RWPE1 (cell line): ENCODE results near the gene IGFLR1.
"Not testable (repeated sequence)": the region's sequence is repeated elsewhere in the genome, so short reads cannot be mapped to it uniquely, and the experiment has no call there.

ENCODE experiments used
- CTCF ChIA-PET: fragments of 350-600 bp; sonication (Branson Sonifier 250); formaldehyde crosslinking; extraction: SDS; loops from one replicate; lab custom pipeline; 2021; lab: Yijun Ruan, JAX
- POLR2A ChIA-PET: fragments of 400-600 bp; formaldehyde crosslinking; extraction: SDS; loops from one replicate; lab custom pipeline; 2020; ENCODE audit warnings: antibody characterized with exemption; ENCODE audit not compliant: low non-redundant PET; lab: Yijun Ruan, JAX
- DNase-seq: peaks from one replicate; pipeline ENCODE4 v3.0.0; 2012; ENCODE audit warnings: low spot score
- H3K27ac ChIP-seq: fragments of 450-650 bp; 2 replicates; pipeline ENCODE4 v1.5.1; 2017
- CTCF ChIP-seq: fragments of 450-650 bp; conservative IDR thresholded peaks from 2 replicates; pipeline ENCODE4 v1.5.1; 2017; ENCODE audit warnings: low read depth, mild to moderate bottlenecking

The IGFLR1 gene

GRCh38 chr19:35692010-35692409 lies 50.2 kb downstream of the IGFLR1 start:
- DNase-seq: no peak
- TF ChIP-seq CTCF: no peak
- CTCF ChIA-PET: interaction anchor here (0.6 kb wide), 1 partner anchor 181 kb away, joined by 3 read pairs; no protein-coding TSS in a partner anchor
- POLR2A ChIA-PET: no interaction called here
- H3K27ac ChIP-seq: no peak overlapping the region

GRCh38 chr19:35691106-35691505 lies 51.1 kb downstream of the IGFLR1 start:
- CTCF ChIA-PET, DNase-seq, POLR2A ChIA-PET, H3K27ac ChIP-seq: not testable (repeated sequence)

GRCh38 chr19:35689836-35690235 lies 52.4 kb downstream of the IGFLR1 start:
- ChIA-PET POLR2A (interaction anchor here (0.6 kb wide), 1 partner anchor 286 kb away, joined by 4 read pairs; no protein-coding TSS in a partner anchor), CTCF (no interaction called here)
- H3K27ac ChIP-seq: no peak overlapping the region
- no peak for TF ChIP-seq CTCF
- DNase-seq: no peak
